Measurements from ENCODE around the gene DBNDD2. TPM values are rescaled to one million over a fixed set of nuclear protein-coding genes. Genes with fewer than 3 reads are reported as not detected.

The DBNDD2 gene
- total and polyA plus RNA-seq, 2 experiments from 2014 or later = 25.8 to 62.5 TPM

GRCh38 chr20:45441746-45442145 is 33.7 kb downstream of the DBNDD2 start:
- no peak for TF ChIP-seq JUNB (IDR thresholded peaks at IDR 0.05; ENCODE audit: unreplicated experiment)
- no peak for TF ChIP-seq ETS1 (IDR thresholded peaks at IDR 0.05)
- no peak for TF ChIP-seq NANOG (IDR thresholded peaks at IDR 0.05; ENCODE audit: borderline replicate concordance)
- no peak for TF ChIP-seq REST (IDR thresholded peaks at IDR 0.05; ENCODE audit: unreplicated experiment)
- TF ChIP-seq ZNF462 (CRISPR knock-in tag; IDR thresholded peaks at IDR 0.05) = no peak
- no peak for TF ChIP-seq ZNF114 (CRISPR knock-in tag; IDR thresholded peaks at IDR 0.05)
- no peak for TF ChIP-seq ZNF331 (CRISPR knock-in tag; IDR thresholded peaks at IDR 0.05; ENCODE audit: low read depth)
- no peak for TF ChIP-seq STAT1 (IDR thresholded peaks at IDR 0.05; ENCODE audit: unreplicated experiment)
- no peak for TF ChIP-seq POLR2AphosphoS5 (IDR thresholded peaks at IDR 0.05; ENCODE audit: low read depth)
- no peak for TF ChIP-seq EZH2 (IDR thresholded peaks at IDR 0.05; ENCODE audit: low read depth, unreplicated experiment)
- no peak for TF ChIP-seq EZH2phosphoT487 (IDR thresholded peaks at IDR 0.05; ENCODE audit: unreplicated experiment)

More at GRCh38 chr20:45441746-45442145, 33.7 kb downstream of the DBNDD2 start:
- Histone ChIP-seq H3F3A (replicated peaks; ENCODE audit: low read depth) (no peaks in the 10 kb centered on the region), H3K4me3 (no peak overlapping the region), H3K36me3 (ENCODE audit: insufficient read depth) (no peaks in the 10 kb centered on the region), H3K4me2 (0 out of 2 replicates have a peak overlapping the region, but pooled peaks have one; percentile 12), H3K4me1 (ENCODE audit: insufficient read depth) (peaks cover 8% of the 10 kb centered on the region; the same call in 1 of the 2 replicates), H3K27ac (ENCODE audit: low read depth) (no peak overlapping the region), H3K9me2 (ENCODE audit: insufficient read depth) (peaks cover 7% of the 10 kb centered on the region; the same call in 1 of the 2 replicates), H4K20me1 (replicated peaks; ENCODE audit: insufficient read depth) (no peaks in the 10 kb centered on the region), H2AFZ (no peak overlapping the region), H3K27me3 (ENCODE audit: insufficient read depth) (no peaks in the 10 kb centered on the region), H3K79me2 (replicated peaks; ENCODE audit: insufficient read depth) (no peaks in the 10 kb centered on the region)
- Mint-ChIP-seq H3K27me3 (ENCODE audit: insufficient read depth, low read depth, poor library complexity) (peaks cover 4% of the 10 kb centered on the region), H3K4me1 (peaks cover 10% of the 10 kb centered on the region), H3K4me3 (no peak overlapping the region), H3K36me3 (ENCODE audit: low read depth) (no peaks in the 10 kb centered on the region), H3K9me3 (no peaks in the 10 kb centered on the region), H3K27ac (no peak overlapping the region)
- DNase-seq (ENCODE audit: low spot score) (no peak), ATAC-seq (no peak)

All from GM23338 (cell line).